ENCODE measurements around the gene SZRD1.

Gene SZRD1

GRCh38 chr1:16351994-16352841 lies 14.8 kb upstream of the SZRD1 start, which contains the start of gene FBXO42:
Gene FBXO42, minus strand, starts transcription at chr1:16352480. Its CDS starts 37,062 bp downstream, at chr1:16315418.
- H3K4me1 ChIP-seq (ENCODE audit: control insufficient read depth, low read length) = peaks cover 30% of the 10 kb centered on the region
- no peaks in the 10 kb centered on the region for H3K9me2 ChIP-seq (replicated peaks; ENCODE audit: control insufficient read depth, low read length)
- peaks cover 3% of the 10 kb centered on the region for H3K36me3 ChIP-seq (ENCODE audit: control insufficient read depth, low read length)
- H3K4me3 ChIP-seq (ENCODE audit: low read length) = peak within 1 kb of the TSS; percentile 86
- H3K9me3 ChIP-seq (ENCODE audit: control insufficient read depth, insufficient read depth, low read length) = no peaks in the 10 kb centered on the region
- peak within 1 kb of the TSS; percentile 53 for H3K27ac ChIP-seq (ENCODE audit: low read depth, low read length)
- no peaks in the 10 kb centered on the region for H3F3A ChIP-seq (ENCODE audit: control insufficient read depth, insufficient read depth)
- no peaks in the 10 kb centered on the region for H3K27me3 ChIP-seq (ENCODE audit: control insufficient read depth, low read length)
- H3K79me2 ChIP-seq (ENCODE audit: control insufficient read depth, low read length) = peaks cover 54% of the 10 kb centered on the region
- H4K20me1 ChIP-seq (ENCODE audit: control insufficient read depth, insufficient read depth, low read depth, low read length) = 0 out of 2 replicates have a peak, but pooled peaks cover 5% of the 10 kb centered on the region
- H3K4me2 ChIP-seq (ENCODE audit: low read length) = peak within 1 kb of the TSS; percentile 93
- TF ChIP-seq CTCF (IDR thresholded peaks at IDR 0.05; ENCODE audit: low read depth, low read length, poor library complexity, severe bottlenecking) = peak; percentile 61
- TF ChIP-seq EZH2phosphoT487 (IDR thresholded peaks at IDR 0.05; ENCODE audit: borderline replicate concordance, low read length) = no peak

- H3K9me3 ChIP-seq (ENCODE audit: control insufficient read depth, insufficient read depth, low read length) = no peaks in the 10 kb centered on the region
- H3K36me3 ChIP-seq (ENCODE audit: control insufficient read depth, low read length) = peaks cover 3% of the 10 kb centered on the region
- peaks cover 30% of the 10 kb centered on the region for H3K4me1 ChIP-seq (ENCODE audit: control insufficient read depth, low read length)
- H4K20me1 ChIP-seq (ENCODE audit: control insufficient read depth, insufficient read depth, low read depth, low read length) = 0 out of 2 replicates have a peak, but pooled peaks cover 5% of the 10 kb centered on the region
- TF ChIP-seq CTCF (IDR thresholded peaks at IDR 0.05; ENCODE audit: low read depth, low read length, poor library complexity, severe bottlenecking) = no peak
- no peak for TF ChIP-seq EZH2phosphoT487 (IDR thresholded peaks at IDR 0.05; ENCODE audit: borderline replicate concordance, low read length)
- H3F3A ChIP-seq (ENCODE audit: control insufficient read depth, insufficient read depth) = no peaks in the 10 kb centered on the region
- H3K9me2 ChIP-seq (replicated peaks; ENCODE audit: control insufficient read depth, low read length) = no peaks in the 10 kb centered on the region
- H3K4me3 ChIP-seq (ENCODE audit: low read length) = peak overlapping the region; percentile 86
- H3K27me3 ChIP-seq (ENCODE audit: control insufficient read depth, low read length) = no peaks in the 10 kb centered on the region
- H3K4me2 ChIP-seq (ENCODE audit: low read length) = peak overlapping the region; percentile 93
- peaks cover 47% of the 10 kb centered on the region for H3K79me2 ChIP-seq (ENCODE audit: control insufficient read depth, low read length)
- peak overlapping the region; percentile 53 for H3K27ac ChIP-seq (ENCODE audit: low read depth, low read length)
These were observed 14.1 kb upstream of the SZRD1 start for GRCh38 chr1:16352842-16353535.

GRCh38 chr1:16354619-16355018 lies 12.4 kb upstream of the SZRD1 start:
- H3K4me3 ChIP-seq (ENCODE audit: low read length) = no peak overlapping the region
- H3K27me3 ChIP-seq (ENCODE audit: control insufficient read depth, low read length) = no peaks in the 10 kb centered on the region
- H3K36me3 ChIP-seq (ENCODE audit: control insufficient read depth, low read length) = peaks cover 3% of the 10 kb centered on the region
- H3K27ac ChIP-seq (ENCODE audit: low read depth, low read length) = no peak overlapping the region
- no peak overlapping the region for H3K4me2 ChIP-seq (ENCODE audit: low read length)
- H3K79me2 ChIP-seq (ENCODE audit: control insufficient read depth, low read length) = peaks cover 30% of the 10 kb centered on the region
- H3K9me2 ChIP-seq (replicated peaks; ENCODE audit: control insufficient read depth, low read length) = no peaks in the 10 kb centered on the region
- H3K4me1 ChIP-seq (ENCODE audit: control insufficient read depth, low read length) = peaks cover 25% of the 10 kb centered on the region
- no peaks in the 10 kb centered on the region for H3K9me3 ChIP-seq (ENCODE audit: control insufficient read depth, insufficient read depth, low read length)
- H3F3A ChIP-seq (ENCODE audit: control insufficient read depth, insufficient read depth) = no peaks in the 10 kb centered on the region
- H4K20me1 ChIP-seq (ENCODE audit: control insufficient read depth, insufficient read depth, low read depth, low read length) = no peaks in the 10 kb centered on the region
- TF ChIP-seq EZH2phosphoT487 (IDR thresholded peaks at IDR 0.05; ENCODE audit: borderline replicate concordance, low read length) = no peak
- no peak for TF ChIP-seq CTCF (IDR thresholded peaks at IDR 0.05; ENCODE audit: low read depth, low read length, poor library complexity, severe bottlenecking)
